Measurements from ENCODE around the gene RAG1.

GRCh38 chr11:36550385-36551115 is 17.3 kb upstream of the RAG1 start:
- TF ChIP-seq SUZ12 (IDR thresholded peaks at IDR 0.05) = no peak
- TF ChIP-seq SP1 (IDR thresholded peaks at IDR 0.05) = no peak
- TF ChIP-seq ELF4 (IDR thresholded peaks at IDR 0.05) = no peak
- TF ChIP-seq BHLHE40 (IDR thresholded peaks at IDR 0.05; ENCODE audit: borderline replicate concordance) = no peak
- TF ChIP-seq NFRKB (IDR thresholded peaks at IDR 0.05) = no peak
- no peak for TF ChIP-seq ARNT (IDR thresholded peaks at IDR 0.05)
- no peak for TF ChIP-seq HDGF (IDR thresholded peaks at IDR 0.05; ENCODE audit: borderline replicate concordance)
- TF ChIP-seq FOXA1 (IDR thresholded peaks at IDR 0.05) = no peak
- no peak for TF ChIP-seq FOXM1 (IDR thresholded peaks at IDR 0.05; ENCODE audit: borderline replicate concordance)
- TF ChIP-seq CTBP1 (IDR thresholded peaks at IDR 0.05; ENCODE audit: borderline replicate concordance) = no peak
